NT2/D1 (cell line): ENCODE data around the gene NLGN1.

Source experiments
- DNase-seq: peaks from one replicate; pipeline ENCODE4 v3.0.0-alpha.2; 2011; ENCODE audit warnings: low read depth, low spot score
- H3K27me3 ChIP-seq: 2 replicates; pipeline ENCODE4 v1.6.0; 2011; ENCODE audit warnings: mild to moderate bottlenecking; ENCODE audit not compliant: insufficient read length, insufficient read depth
- H3K36me3 ChIP-seq: 2 replicates; pipeline ENCODE4 v1.6.1; 2011; ENCODE audit warnings: mild to moderate bottlenecking, low read length, mixed read lengths; ENCODE audit not compliant: insufficient read depth, insufficient read length
- H3K4me1 ChIP-seq: 2 replicates; pipeline ENCODE4 v1.5.1; 2011; ENCODE audit not compliant: insufficient read depth, insufficient read length
- H3K4me3 ChIP-seq: 2 replicates; pipeline ENCODE4 v1.5.1; 2011; ENCODE audit warnings: low read depth; ENCODE audit not compliant: insufficient read length
- H3K9ac ChIP-seq: 2 replicates; pipeline ENCODE4 v1.6.0; 2011; ENCODE audit warnings: low read depth; ENCODE audit not compliant: insufficient read length
- H3K9me3 ChIP-seq: 2 replicates; pipeline ENCODE4 v1.5.1; 2011; ENCODE audit warnings: mild to moderate bottlenecking, low read length; ENCODE audit not compliant: insufficient read depth
- SUZ12 ChIP-seq: IDR thresholded peaks from 2 replicates; pipeline ENCODE4 v1.6.1; 2011; ENCODE audit not compliant: insufficient read length, insufficient read depth; ENCODE audit errors: extremely low read depth
- YY1 ChIP-seq: IDR thresholded peaks from 2 replicates; pipeline ENCODE4 v1.6.1; 2011; ENCODE audit not compliant: insufficient read length, insufficient read depth
- ZNF274 ChIP-seq: IDR thresholded peaks from 2 replicates; pipeline ENCODE4 v1.6.1; 2011; ENCODE audit warnings: mild to moderate bottlenecking, low read depth, low read length

Gene NLGN1

GRCh38 chr3:174325171-174325570, 927.6 kb downstream of the NLGN1 start:
- H3K4me1 ChIP-seq: no peaks in the 10 kb centered on the region
- H3K36me3 ChIP-seq: no peaks in the 10 kb centered on the region
- DNase-seq: no peak
- 0 out of 2 replicates have a peak, but pooled peaks cover 3% of the 10 kb centered on the region for H3K9me3 ChIP-seq
- no peaks in the 10 kb centered on the region for H3K27me3 ChIP-seq
- H3K4me3 ChIP-seq: no peak overlapping the region
- TF ChIP-seq ZNF274 (no peak), SUZ12 (no peak), YY1 (no peak)
- no peak overlapping the region for H3K9ac ChIP-seq

DNA sequence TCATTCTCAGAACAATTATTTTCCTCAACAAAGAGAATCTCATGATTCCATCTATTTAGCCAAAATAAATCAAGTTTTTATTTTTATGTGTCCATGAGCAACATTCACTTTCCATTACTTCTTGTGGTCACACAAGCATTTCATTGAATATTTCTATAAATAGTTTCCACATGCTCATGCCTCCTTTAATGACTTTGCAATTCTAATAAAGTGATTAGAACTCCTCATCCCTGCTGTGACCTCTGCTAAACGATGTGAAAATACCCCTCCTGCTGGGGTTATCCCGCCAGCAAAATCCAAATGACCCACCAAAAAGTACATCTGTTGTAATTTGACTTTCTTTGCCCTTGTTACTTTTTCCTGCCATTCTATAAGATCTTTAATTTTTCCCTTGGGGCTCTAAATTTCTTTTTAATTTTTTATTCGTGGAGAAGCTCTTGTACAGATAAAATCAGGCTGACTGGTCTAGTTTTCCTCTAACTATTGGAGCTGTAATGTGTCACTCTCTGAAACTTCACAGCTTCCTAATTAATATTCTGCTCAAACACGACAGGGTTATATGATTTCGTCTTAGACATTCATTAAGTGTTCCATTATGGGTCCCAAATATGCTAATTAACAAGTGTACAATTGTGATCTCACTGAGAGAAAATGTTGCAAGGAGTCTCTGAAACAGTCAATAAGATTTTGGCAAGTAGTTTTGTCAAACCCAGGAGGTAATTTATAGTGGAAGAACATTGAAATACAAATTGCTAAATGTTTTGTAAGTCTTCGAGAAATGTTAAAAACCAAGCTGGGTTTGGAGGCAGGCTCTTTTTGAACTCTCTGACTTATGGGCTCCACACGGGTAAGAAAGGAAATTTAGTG, 928.5 kb downstream of the NLGN1 start:
- no peak overlapping the region for H3K9ac ChIP-seq
- H3K27me3 ChIP-seq: no peaks in the 10 kb centered on the region
- H3K9me3 ChIP-seq: 0 out of 2 replicates have a peak, but pooled peaks cover 3% of the 10 kb centered on the region
- no peaks in the 10 kb centered on the region for H3K4me1 ChIP-seq
- H3K4me3 ChIP-seq: no peak overlapping the region
- H3K36me3 ChIP-seq: no peaks in the 10 kb centered on the region
- no peak for TF ChIP-seq SUZ12
- TF ChIP-seq YY1: no peak
- no peak for TF ChIP-seq ZNF274
- DNase-seq: no peak

- Histone ChIP-seq H3K27me3 (no peaks in the 10 kb centered on the region), H3K9me3 (no peaks in the 10 kb centered on the region), H3K9ac (no peak overlapping the region), H3K4me1 (no peaks in the 10 kb centered on the region), H3K4me3 (no peak overlapping the region), H3K36me3 (no peaks in the 10 kb centered on the region)
- DNase-seq: no peak
- TF ChIP-seq ZNF274 (no peak), YY1 (no peak), SUZ12 (no peak)
Measured at GRCh38 chr3:174329321-174329720, 931.8 kb downstream of the NLGN1 start.

GRCh38 chr3:174330303-174330702, 932.8 kb downstream of the NLGN1 start:
- H3K9me3 ChIP-seq: no peaks in the 10 kb centered on the region
- no peak overlapping the region for H3K9ac ChIP-seq
- no peaks in the 10 kb centered on the region for H3K27me3 ChIP-seq
- TF ChIP-seq YY1 (no peak), SUZ12 (no peak), ZNF274 (no peak)
- no peaks in the 10 kb centered on the region for H3K36me3 ChIP-seq
- no peak overlapping the region for H3K4me3 ChIP-seq
- no peak for DNase-seq
- no peaks in the 10 kb centered on the region for H3K4me1 ChIP-seq

DNA sequence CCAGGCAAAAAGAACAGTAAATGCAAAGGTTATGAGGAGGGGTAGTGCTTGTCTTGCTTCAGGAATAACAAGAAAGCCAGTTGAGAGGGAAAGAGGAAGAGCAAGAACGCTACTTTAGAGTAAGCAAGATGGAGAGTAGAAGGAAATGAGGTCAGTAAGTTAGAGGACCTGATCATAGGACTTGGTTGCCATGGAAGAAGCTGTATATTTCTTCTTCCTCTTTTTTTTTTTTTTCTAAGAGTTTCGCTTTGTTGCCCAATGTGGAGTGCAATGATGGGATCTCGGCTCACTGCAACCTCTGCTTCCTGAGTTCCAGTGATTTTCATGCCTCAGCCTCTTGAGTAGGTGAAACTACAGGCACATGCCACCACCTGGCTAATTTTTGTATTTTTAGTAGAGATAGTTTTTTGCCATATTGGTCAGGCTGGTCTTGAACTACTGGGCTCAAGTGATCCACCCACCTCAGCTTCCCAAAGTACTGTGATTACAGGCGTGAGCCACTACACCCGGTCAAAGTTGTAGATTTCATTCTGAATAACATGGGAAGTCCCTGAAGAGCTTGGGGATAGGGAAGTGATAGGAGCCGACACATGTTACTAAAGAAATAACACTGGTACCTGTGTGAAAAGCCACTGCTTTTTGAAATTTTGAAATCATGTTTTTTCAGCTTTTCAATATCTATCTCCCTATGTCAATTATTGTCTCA, 933.7 kb downstream of the NLGN1 start:
- Histone ChIP-seq H3K27me3 (no peaks in the 10 kb centered on the region), H3K9me3 (no peaks in the 10 kb centered on the region), H3K4me1 (no peaks in the 10 kb centered on the region), H3K4me3 (no peak overlapping the region), H3K9ac (no peak overlapping the region), H3K36me3 (no peaks in the 10 kb centered on the region)
- TF ChIP-seq ZNF274 (no peak), YY1 (no peak), SUZ12 (no peak)
- DNase-seq: no peak

GRCh38 chr3:174332391-174332790, 934.8 kb downstream of the NLGN1 start:
- Histone ChIP-seq H3K36me3 (no peaks in the 10 kb centered on the region), H3K27me3 (no peaks in the 10 kb centered on the region), H3K9me3 (no peaks in the 10 kb centered on the region), H3K4me3 (no peak overlapping the region), H3K9ac (no peak overlapping the region), H3K4me1 (no peaks in the 10 kb centered on the region)
- no peak for DNase-seq
- TF ChIP-seq ZNF274 (no peak), YY1 (no peak), SUZ12 (no peak)

- no peak for TF ChIP-seq YY1
- TF ChIP-seq ZNF274: no peak
- TF ChIP-seq SUZ12: no peak
- no peaks in the 10 kb centered on the region for H3K36me3 ChIP-seq
- no peaks in the 10 kb centered on the region for H3K27me3 ChIP-seq
- no peak overlapping the region for H3K4me3 ChIP-seq
- no peaks in the 10 kb centered on the region for H3K4me1 ChIP-seq
- no peaks in the 10 kb centered on the region for H3K9me3 ChIP-seq
- no peak for DNase-seq
- no peak overlapping the region for H3K9ac ChIP-seq
Measured at GRCh38 chr3:174333640-174334039, 936.1 kb downstream of the NLGN1 start.
